Skeletal muscle cell (primary cell): Measurements from ENCODE around the gene NNAT.
A peak's percentile ranks its signal among the peaks of the same experiment; 100 is the strongest.

Experiments used
- DNase-seq: peaks from one replicate; pipeline ENCODE4 v3.0.0-alpha.2; 2010; ENCODE audit warnings: low read depth
- H3K4me3 ChIP-seq: 2 replicates; pipeline ENCODE4 v1.5.1; 2011; ENCODE audit warnings: low read depth, mild to moderate bottlenecking, control low read depth, low read length, moderate library complexity

The NNAT gene

GRCh38 chr20:37500311-37500710, 20.7 kb upstream of the NNAT start:
- H3K4me3 ChIP-seq: no peak overlapping the region
- DNase-seq: no peak

- no peak for DNase-seq
- H3K4me3 ChIP-seq: no peak overlapping the region
Observed at GRCh38 chr20:37501940-37502339, 19.1 kb upstream of the NNAT start.

GRCh38 chr20:37502654-37503053, 18.4 kb upstream of the NNAT start:
- DNase-seq: no peak
- no peak overlapping the region for H3K4me3 ChIP-seq

- no peak for DNase-seq
- no peak overlapping the region for H3K4me3 ChIP-seq
Observed at GRCh38 chr20:37503256-37503927, 17.7 kb upstream of the NNAT start.

- no peak for DNase-seq
- no peak overlapping the region for H3K4me3 ChIP-seq
Observed at GRCh38 chr20:37504404-37505096, 16.5 kb upstream of the NNAT start.

GRCh38 chr20:37505263-37506151, 15.5 kb upstream of the NNAT start:
- DNase-seq: no peak
- H3K4me3 ChIP-seq: no peak overlapping the region

GRCh38 chr20:37506152-37506725, 14.8 kb upstream of the NNAT start:
- DNase-seq: no peak
- H3K4me3 ChIP-seq: no peak overlapping the region

GRCh38 chr20:37510226-37510625, 10.8 kb upstream of the NNAT start:
- DNase-seq: no peak
- no peak overlapping the region for H3K4me3 ChIP-seq

- no peak for DNase-seq
Observed at GRCh38 chr20:37511610-37512275, 9.3 kb upstream of the NNAT start.

GRCh38 chr20:37513779-37514359, 7.2 kb upstream of the NNAT start:
- no peak overlapping the region for H3K4me3 ChIP-seq
- no peak for DNase-seq

More at GRCh38 chr20:37511610-37512275, 9.3 kb upstream of the NNAT start:
- H3K4me3 ChIP-seq: no peak overlapping the region

GRCh38 chr20:37515876-37516275, 5.2 kb upstream of the NNAT start:
- DNase-seq: no peak
- no peak overlapping the region for H3K4me3 ChIP-seq

- H3K4me3 ChIP-seq: no peak overlapping the region
- peak; percentile 65 for DNase-seq
Observed at GRCh38 chr20:37516811-37517750, 4.0 kb upstream of the NNAT start.

GRCh38 chr20:37518059-37518458, 3.0 kb upstream of the NNAT start:
- no peak for DNase-seq
- H3K4me3 ChIP-seq: no peak overlapping the region

GRCh38 chr20:37518606-37519507, 2.2 kb upstream of the NNAT start:
- H3K4me3 ChIP-seq: no peak overlapping the region
- no peak for DNase-seq

GRCh38 chr20:37519508-37520418, 1.3 kb upstream of the NNAT start:
- H3K4me3 ChIP-seq: no peak overlapping the region
- DNase-seq: no peak

GRCh38 chr20:37520419-37520955, 563 bp upstream of the NNAT start:
- H3K4me3 ChIP-seq: no peak overlapping the region
- DNase-seq: no peak
